Stimulated activated CD4-positive, alpha-beta T cell treated with anti-CD3 and anti-CD28 coated beads, Interleukin-15, amount 100 ng/mL, for 1 hour (primary cell): ENCODE data around the gene ZCCHC7.

Source experiments
- DNase-seq, 2 donors: peaks; one replicate each; pipeline ENCODE4 v3.0.0-alpha.2; 2020; ENCODE audit warnings: low read depth in 1 of 2, low spot score in 1 of 2

Gene ZCCHC7

DNA sequence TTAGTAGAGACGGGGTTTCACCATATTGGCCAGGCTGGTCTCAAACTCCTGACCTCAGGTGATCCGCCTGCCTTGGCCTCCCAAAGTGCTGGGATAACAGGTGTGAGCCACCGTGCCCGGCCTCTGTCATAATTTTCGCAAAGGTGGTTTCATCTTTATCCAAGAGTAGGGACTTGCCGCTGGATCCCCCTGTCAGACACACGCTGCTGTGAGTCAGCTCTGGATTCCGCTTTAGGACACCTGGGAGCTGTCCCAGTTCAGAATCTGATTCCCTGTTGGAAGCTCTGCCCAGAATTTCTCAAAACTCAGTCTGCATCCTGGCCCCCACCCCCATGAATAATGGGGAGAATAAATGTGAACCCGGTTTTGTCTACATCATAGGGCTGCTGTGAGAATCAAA lies 284.2 kb downstream of the ZCCHC7 start:
- no peak for DNase-seq

DNA sequence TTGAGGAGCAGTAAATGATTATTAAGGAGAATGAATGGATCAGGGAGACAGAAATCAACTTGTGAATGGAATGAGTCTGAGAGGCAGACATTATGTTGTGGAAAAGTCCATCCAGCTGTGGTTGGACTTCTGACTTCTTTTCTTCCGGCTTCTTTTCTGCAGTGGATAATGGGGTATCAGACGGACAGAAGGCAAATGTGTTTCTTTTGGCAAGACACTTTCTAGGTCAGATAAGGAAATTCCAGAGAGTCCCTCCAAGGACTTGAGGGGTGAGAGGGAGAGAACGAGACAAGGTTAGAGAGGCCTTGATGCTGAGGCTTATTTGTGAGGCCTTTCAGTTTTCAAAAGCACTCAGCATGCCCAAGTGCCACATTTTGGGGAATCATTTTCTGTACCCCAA lies 285.0 kb downstream of the ZCCHC7 start:
- no peak for DNase-seq

DNA sequence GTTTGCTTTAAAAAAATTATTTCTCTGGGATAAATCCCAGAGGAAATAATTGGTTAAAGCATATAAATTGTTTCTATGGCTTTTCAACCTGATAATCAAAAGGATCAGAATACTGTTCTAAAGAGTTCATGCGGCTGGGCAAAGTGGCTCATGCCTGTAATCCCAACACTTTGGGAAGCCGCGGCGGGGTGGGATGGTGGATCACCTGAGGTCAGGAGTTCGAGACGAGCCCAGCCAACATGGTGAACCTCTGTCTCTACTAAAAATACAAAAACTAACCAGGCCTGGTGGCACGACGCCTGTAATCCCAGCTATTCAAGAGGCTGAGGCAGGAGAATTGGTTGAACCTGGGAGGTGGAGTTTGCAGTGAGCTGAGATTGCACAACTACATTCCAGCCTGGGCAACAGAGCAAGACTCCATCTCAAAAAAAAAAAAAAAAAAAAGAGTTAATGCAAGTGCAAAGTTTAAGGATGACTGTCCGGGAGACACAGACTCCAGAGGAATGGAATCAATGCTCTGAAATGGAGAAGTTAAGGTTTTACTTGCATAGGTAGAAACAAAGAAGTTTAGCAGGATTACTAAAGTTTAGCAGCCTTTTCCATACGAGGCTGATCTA lies 285.5 kb downstream of the ZCCHC7 start:
- no peak for DNase-seq

DNA sequence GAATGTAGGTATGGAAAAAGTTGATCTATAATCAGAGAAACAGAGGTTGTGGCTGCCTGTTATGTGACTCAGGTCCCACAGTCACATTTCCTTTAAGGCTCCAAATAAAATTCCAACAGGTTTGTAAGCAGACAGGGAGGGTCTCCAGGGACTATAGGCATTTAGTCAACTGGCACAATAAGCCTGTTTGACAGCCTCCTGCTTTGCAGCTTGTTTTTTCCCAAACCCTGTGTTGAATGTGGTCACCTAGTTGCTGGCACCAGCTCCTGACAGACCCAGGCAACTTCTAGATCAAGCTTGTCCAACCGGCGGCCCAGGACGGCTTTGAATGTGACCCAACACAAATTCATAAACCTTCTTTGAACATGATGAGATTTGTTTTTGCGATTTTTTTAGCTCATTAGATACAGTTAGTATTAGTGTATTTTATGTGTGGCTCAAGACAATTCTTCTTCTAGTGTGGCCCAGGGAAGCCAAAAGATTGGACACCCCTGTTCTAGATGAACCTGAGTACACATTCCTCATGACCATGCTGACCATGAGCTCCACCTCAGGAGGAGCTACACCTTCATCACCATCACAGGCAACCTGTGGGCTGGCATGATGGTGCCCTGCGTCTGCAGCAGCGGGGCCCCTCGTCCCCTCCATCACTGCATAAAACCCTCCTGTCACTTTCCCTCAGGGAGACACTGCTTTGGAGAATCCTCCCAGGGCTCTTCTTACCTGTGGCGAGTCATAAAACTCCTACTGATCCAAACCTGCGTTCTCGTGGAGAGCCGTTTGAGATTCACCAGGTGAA lies 286.4 kb downstream of the ZCCHC7 start:
- DNase-seq: no peak

GRCh38 chr9:37407468-37407867 lies 287.1 kb downstream of the ZCCHC7 start:
- no peak for DNase-seq
